Osteoblast (primary cell): ENCODE results near the gene GALNT2. TPM values are rescaled to one million over a fixed set of nuclear protein-coding genes. Genes with fewer than 3 reads are reported as not detected.

Experiments used
- DNase-seq: peaks from one replicate; pipeline ENCODE4 v3.0.0; 2011; ENCODE audit warnings: low spot score, mixed read lengths; ENCODE audit not compliant: insufficient read length; ENCODE audit errors: missing footprints
- H2AFZ ChIP-seq: 2 replicates; pipeline ENCODE4 v1.6.0; 2011; ENCODE audit warnings: mild to moderate bottlenecking, low read length
- H3K27ac ChIP-seq: 2 replicates; pipeline ENCODE4 v1.5.1; 2011; ENCODE audit warnings: mild to moderate bottlenecking, low read depth, low read length, moderate library complexity
- H3K27me3 ChIP-seq: 2 replicates; pipeline ENCODE4 v1.6.0; 2012; ENCODE audit warnings: mild to moderate bottlenecking, control low read depth, inconsistent platforms, low read length, moderate library complexity; ENCODE audit not compliant: insufficient read depth
- H3K36me3 ChIP-seq: 2 replicates; pipeline ENCODE4 v1.5.1; 2011; ENCODE audit warnings: mild to moderate bottlenecking, low read length, control low read depth, moderate library complexity; ENCODE audit not compliant: insufficient read depth
- H3K4me1 ChIP-seq: 2 replicates; pipeline ENCODE4 v1.5.1; 2011; ENCODE audit warnings: mild to moderate bottlenecking, low read length, control low read depth, moderate library complexity; ENCODE audit not compliant: insufficient read depth
- H3K4me2 ChIP-seq: 2 replicates; pipeline ENCODE4 v1.6.0; 2011; ENCODE audit warnings: mild to moderate bottlenecking, low read length; ENCODE audit not compliant: insufficient read depth
- H3K4me3 ChIP-seq: fragments of 200-600 bp; sonication (generic); 3 replicates; pipeline ENCODE4 v1.5.1; 2012; ENCODE audit warnings: mild to moderate bottlenecking, low read length, inconsistent platforms; ENCODE audit not compliant: insufficient read depth
- H3K79me2 ChIP-seq: 2 replicates; pipeline ENCODE4 v1.6.0; 2012; ENCODE audit warnings: mild to moderate bottlenecking, low read length, control low read depth, inconsistent platforms; ENCODE audit not compliant: insufficient read depth
- H3K9me3 ChIP-seq: 2 replicates; pipeline ENCODE4 v1.5.1; 2011; ENCODE audit warnings: low read depth, low read length, control low read depth
- H4K20me1 ChIP-seq: 2 replicates; pipeline ENCODE4 v1.6.0; 2012; ENCODE audit warnings: mild to moderate bottlenecking, low read length, control low read depth; ENCODE audit not compliant: insufficient read depth
- total RNA-seq: library from RNA; depleted of rRNA; stranded (reverse); fragments of >200 nt; gene quantifications from 2 replicates; pipeline ENCODE4 v1.2.3, GENCODE V29; 2012
- TF ChIP-seq, protein P1 (sequence below): IDR thresholded peaks from 2 replicates; pipeline ENCODE4 v1.5.1; 2011; ENCODE audit warnings: mild to moderate bottlenecking, low read depth, low read length, moderate library complexity; ENCODE audit errors: extremely low read depth

Gene GALNT2
- total RNA-seq, 1 donor, result 83.2 TPM

DNA sequence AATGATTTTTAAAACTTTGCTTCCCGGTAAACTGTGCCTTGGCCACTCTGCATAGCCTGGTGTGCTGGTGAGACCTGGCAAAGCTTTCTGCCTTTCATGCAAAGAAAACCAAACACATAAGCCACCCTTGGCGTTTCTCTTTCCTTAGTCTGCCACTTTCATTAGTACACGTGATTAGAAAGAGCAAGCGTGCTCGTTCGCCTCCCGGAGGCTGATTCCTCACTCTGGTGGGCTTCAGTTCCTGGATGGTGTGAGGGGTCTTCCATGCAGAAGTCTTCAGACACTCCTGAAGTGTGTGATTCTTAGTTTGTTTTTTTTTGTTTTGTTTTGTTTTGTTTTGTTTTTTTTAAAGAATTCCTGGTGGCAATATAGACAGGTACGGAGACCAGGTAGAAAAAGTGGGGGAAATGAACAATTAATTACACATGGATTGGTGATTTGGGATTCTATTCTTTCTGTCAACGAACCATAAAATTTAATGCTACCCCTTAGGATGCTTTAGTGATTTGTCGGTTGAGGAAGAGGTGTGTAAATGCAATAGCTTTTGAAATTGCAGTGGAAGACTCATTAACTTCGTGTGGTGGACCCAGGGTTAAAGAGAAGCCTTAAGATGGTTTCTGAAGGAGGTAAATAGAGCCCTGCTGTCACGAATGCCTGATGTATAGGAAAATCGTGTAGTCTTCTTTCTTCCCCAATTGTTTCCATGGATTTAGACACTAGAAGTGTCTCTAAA, 2.1 kb downstream of the GALNT2 start:
- TF ChIP-seq, protein P1, sequence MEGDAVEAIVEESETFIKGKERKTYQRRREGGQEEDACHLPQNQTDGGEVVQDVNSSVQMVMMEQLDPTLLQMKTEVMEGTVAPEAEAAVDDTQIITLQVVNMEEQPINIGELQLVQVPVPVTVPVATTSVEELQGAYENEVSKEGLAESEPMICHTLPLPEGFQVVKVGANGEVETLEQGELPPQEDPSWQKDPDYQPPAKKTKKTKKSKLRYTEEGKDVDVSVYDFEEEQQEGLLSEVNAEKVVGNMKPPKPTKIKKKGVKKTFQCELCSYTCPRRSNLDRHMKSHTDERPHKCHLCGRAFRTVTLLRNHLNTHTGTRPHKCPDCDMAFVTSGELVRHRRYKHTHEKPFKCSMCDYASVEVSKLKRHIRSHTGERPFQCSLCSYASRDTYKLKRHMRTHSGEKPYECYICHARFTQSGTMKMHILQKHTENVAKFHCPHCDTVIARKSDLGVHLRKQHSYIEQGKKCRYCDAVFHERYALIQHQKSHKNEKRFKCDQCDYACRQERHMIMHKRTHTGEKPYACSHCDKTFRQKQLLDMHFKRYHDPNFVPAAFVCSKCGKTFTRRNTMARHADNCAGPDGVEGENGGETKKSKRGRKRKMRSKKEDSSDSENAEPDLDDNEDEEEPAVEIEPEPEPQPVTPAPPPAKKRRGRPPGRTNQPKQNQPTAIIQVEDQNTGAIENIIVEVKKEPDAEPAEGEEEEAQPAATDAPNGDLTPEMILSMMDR, result no peak
- H3K4me2 ChIP-seq, result peak overlapping the region; percentile 90
- H4K20me1 ChIP-seq, result peaks cover 46% of the 10 kb centered on the region
- no peaks in the 10 kb centered on the region for H3K27me3 ChIP-seq
- H3K79me2 ChIP-seq, result peaks cover 68% of the 10 kb centered on the region
- H3K4me3 ChIP-seq, result peak overlapping the region; percentile 94
- no peak overlapping the region for H2AFZ ChIP-seq
- peaks cover 45% of the 10 kb centered on the region for H3K4me1 ChIP-seq
- peak overlapping the region; percentile 92 for H3K27ac ChIP-seq
- peak; percentile 81 for DNase-seq
- no peaks in the 10 kb centered on the region for H3K9me3 ChIP-seq
- no peaks in the 10 kb centered on the region for H3K36me3 ChIP-seq

DNA sequence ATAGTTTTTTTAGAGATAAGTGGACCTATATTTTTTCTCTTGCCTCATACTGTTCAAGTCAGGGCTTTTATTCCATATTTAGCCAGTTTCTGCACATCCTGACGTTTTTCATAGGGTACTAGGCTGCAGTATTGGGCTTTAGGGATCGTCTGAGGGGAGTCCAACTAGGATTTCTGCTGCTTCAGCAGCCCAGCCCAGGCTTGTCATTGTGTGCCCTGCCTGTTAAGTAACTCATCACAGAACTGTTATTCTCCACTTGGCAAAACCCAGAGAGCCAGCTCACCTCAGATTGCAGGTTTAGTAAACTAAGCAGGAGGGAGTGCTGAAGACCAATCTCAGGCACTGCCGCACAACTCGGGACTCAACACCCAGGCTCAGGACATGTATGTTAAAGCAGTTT, 2.8 kb downstream of the GALNT2 start:
- Histone ChIP-seq H3K9me3 (no peaks in the 10 kb centered on the region), H3K27ac (no peak overlapping the region), H3K4me2 (peak overlapping the region; percentile 90), H3K79me2 (peaks cover 75% of the 10 kb centered on the region), H3K4me3 (peak overlapping the region; percentile 24), H3K27me3 (no peaks in the 10 kb centered on the region), H4K20me1 (peaks cover 52% of the 10 kb centered on the region), H3K4me1 (peaks cover 45% of the 10 kb centered on the region), H3K36me3 (no peaks in the 10 kb centered on the region), H2AFZ (no peak overlapping the region)
- DNase-seq, result no peak
- TF ChIP-seq, protein P1, result no peak

DNA sequence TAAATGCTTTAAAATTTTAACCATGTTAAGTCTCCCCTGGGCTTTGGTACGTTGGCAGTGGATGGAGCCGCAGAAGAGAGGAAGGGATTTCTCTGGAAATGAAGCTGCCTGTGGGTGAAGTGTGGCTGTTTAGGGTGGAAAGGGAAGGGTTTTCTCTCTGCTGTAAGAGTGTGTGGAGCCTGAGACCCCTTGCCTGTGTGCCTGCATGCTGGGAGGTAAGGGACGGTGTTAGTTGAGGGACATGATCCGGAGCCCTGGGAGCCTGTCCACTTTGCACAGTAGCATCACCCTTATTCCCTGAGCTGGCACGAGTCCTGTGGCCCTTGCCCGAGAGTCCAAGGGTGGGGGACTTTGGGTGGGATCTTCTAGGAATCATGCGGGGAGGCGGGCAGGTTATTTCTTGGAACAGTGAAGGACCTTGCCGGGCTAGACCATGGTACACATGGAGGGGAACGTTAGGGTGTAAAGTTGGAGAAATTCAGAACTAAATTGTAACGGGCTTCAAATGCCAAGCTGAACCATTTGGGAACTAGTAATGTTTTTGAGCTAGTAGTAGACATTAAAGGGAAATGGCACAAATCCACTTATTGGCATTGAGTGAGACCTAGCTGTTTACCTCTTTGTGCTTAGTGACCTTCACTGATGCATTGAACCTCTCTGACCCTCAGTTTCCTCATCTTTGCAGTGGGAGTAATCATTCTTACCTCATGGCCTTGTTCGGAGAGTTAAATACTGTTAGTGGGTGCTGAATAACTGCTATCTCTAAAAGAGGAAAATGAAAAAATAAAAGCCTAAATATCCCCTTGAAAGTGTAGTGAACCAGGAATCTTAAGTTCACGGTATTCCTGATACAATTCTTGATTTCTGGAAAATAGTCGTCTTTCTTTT, 3.5 kb downstream of the GALNT2 start:
- Histone ChIP-seq H3K79me2 (peaks cover 82% of the 10 kb centered on the region), H3K27ac (no peak overlapping the region), H3K9me3 (no peaks in the 10 kb centered on the region), H2AFZ (no peak overlapping the region), H3K36me3 (no peaks in the 10 kb centered on the region), H3K4me1 (peaks cover 45% of the 10 kb centered on the region), H3K4me2 (no peak overlapping the region), H3K4me3 (no peak overlapping the region), H3K27me3 (no peaks in the 10 kb centered on the region), H4K20me1 (peaks cover 54% of the 10 kb centered on the region)
- no peak for DNase-seq
- TF ChIP-seq, protein P1, result no peak

DNA sequence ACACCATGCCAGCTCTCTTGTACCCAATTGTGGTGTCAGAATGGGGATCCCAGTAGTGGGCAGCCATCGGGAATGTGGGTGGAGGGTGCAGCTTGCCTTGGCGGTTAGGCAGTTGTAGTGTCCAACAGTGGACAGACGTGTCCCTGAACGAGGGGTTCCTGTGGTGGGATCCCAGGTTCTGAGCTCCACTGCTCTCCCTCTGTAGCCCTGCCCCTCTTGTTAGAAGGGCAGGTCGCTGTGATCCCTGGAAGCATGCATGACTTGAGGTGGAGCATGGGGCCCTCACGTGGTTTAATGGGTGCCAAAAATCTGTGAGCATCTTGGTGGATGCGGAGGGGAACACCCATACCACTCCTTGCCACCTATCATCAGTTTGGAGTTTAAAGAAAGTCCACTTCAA, 4.3 kb downstream of the GALNT2 start:
- TF ChIP-seq, protein P1, result no peak
- DNase-seq, result no peak
- peaks cover 59% of the 10 kb centered on the region for H4K20me1 ChIP-seq

More for the DNA sequence above, 4.3 kb downstream of the GALNT2 start:
- Histone ChIP-seq H3K79me2 (peaks cover 90% of the 10 kb centered on the region), H3K9me3 (no peaks in the 10 kb centered on the region), H3K27ac (no peak overlapping the region), H3K36me3 (no peaks in the 10 kb centered on the region), H3K4me2 (no peak overlapping the region), H2AFZ (no peak overlapping the region), H3K4me1 (peaks cover 41% of the 10 kb centered on the region), H3K27me3 (no peaks in the 10 kb centered on the region), H3K4me3 (no peak overlapping the region)
